ENCODE measurements around the gene SMG5.

GRCh38 chr1:156316909-156317308, 34.3 kb upstream of the SMG5 start:
- TF ChIP-seq, protein P1, sequence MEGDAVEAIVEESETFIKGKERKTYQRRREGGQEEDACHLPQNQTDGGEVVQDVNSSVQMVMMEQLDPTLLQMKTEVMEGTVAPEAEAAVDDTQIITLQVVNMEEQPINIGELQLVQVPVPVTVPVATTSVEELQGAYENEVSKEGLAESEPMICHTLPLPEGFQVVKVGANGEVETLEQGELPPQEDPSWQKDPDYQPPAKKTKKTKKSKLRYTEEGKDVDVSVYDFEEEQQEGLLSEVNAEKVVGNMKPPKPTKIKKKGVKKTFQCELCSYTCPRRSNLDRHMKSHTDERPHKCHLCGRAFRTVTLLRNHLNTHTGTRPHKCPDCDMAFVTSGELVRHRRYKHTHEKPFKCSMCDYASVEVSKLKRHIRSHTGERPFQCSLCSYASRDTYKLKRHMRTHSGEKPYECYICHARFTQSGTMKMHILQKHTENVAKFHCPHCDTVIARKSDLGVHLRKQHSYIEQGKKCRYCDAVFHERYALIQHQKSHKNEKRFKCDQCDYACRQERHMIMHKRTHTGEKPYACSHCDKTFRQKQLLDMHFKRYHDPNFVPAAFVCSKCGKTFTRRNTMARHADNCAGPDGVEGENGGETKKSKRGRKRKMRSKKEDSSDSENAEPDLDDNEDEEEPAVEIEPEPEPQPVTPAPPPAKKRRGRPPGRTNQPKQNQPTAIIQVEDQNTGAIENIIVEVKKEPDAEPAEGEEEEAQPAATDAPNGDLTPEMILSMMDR (IDR thresholded peaks at IDR 0.05): no peak
- TF ChIP-seq ZFX (IDR thresholded peaks at IDR 0.05; ENCODE audit: borderline replicate concordance): no peak
